CD4-positive, alpha-beta T cell treated with Interleukin-4 for 1 hour (primary cell): Measurements from ENCODE around the gene BRI3BP.
"Not testable (repeated sequence)": the region's sequence is repeated elsewhere in the genome, so short reads cannot be mapped to it uniquely, and the experiment has no call there.

Experiments
- DNase-seq, 2 donors: peaks; one replicate each; pipeline ENCODE4 v3.0.0-alpha.2; 2020 to 2022

BRI3BP gene

GRCh38 chr12:125070112-125070511, 76.7 kb downstream of the BRI3BP start:
- DNase-seq = no peak

- no peak for DNase-seq
These were observed 77.4 kb downstream of the BRI3BP start for GRCh38 chr12:125070661-125071390.

- no peak for DNase-seq
These were observed 78.0 kb downstream of the BRI3BP start for GRCh38 chr12:125071456-125071855.

GRCh38 chr12:125072496-125072895, 79.1 kb downstream of the BRI3BP start:
- no peak for DNase-seq

- DNase-seq = not testable (repeated sequence)
These were observed 80.8 kb downstream of the BRI3BP start for GRCh38 chr12:125074294-125074693.

- no peak for DNase-seq
These were observed 82.7 kb downstream of the BRI3BP start for GRCh38 chr12:125076103-125076502.

- no peak for DNase-seq
These were observed 85.6 kb downstream of the BRI3BP start for GRCh38 chr12:125079084-125079483.

- DNase-seq = no peak
These were observed 86.5 kb downstream of the BRI3BP start for GRCh38 chr12:125079648-125080645.
